ENCODE data around the gene HIC2.
"Not testable (repeated sequence)": the region's sequence is repeated elsewhere in the genome, so short reads cannot be mapped to it uniquely, and the experiment has no call there.

Gene HIC2

GRCh38 chr22:21455334-21456089, 38.3 kb downstream of the HIC2 start:
- no peak for DNase-seq (ENCODE audit: low read depth, low spot score)
- no peak overlapping the region for H3K4me3 ChIP-seq
- H3K9ac ChIP-seq (ENCODE audit: insufficient read length): no peak overlapping the region
- no peak overlapping the region for H3K27ac ChIP-seq
- no peak for TF ChIP-seq POLR2AphosphoS5 (IDR thresholded peaks at IDR 0.05; ENCODE audit: borderline replicate concordance, low read depth, low read length)
- no peak for TF ChIP-seq EZH2 (IDR thresholded peaks at IDR 0.05)
- TF ChIP-seq FOXP2 (optimal IDR thresholded peaks at IDR 0.05; ENCODE audit: control extremely low read depth, extremely low read length, insufficient read depth): no peak
- H3K9me3 ChIP-seq (ENCODE audit: low read depth, low read length): no peaks in the 10 kb centered on the region
- H3K36me3 ChIP-seq (ENCODE audit: insufficient read depth, low read length): no peaks in the 10 kb centered on the region

- H3K27ac ChIP-seq: no peak overlapping the region
- no peaks in the 10 kb centered on the region for H3K9me3 ChIP-seq (ENCODE audit: low read depth, low read length)
- no peak overlapping the region for H3K9ac ChIP-seq (ENCODE audit: insufficient read length)
- no peaks in the 10 kb centered on the region for H3K36me3 ChIP-seq (ENCODE audit: insufficient read depth, low read length)
- TF ChIP-seq FOXP2 (optimal IDR thresholded peaks at IDR 0.05; ENCODE audit: control extremely low read depth, extremely low read length, insufficient read depth) (no peak), EZH2 (IDR thresholded peaks at IDR 0.05) (no peak), POLR2AphosphoS5 (IDR thresholded peaks at IDR 0.05; ENCODE audit: borderline replicate concordance, low read depth, low read length) (no peak)
- DNase-seq (ENCODE audit: low read depth, low spot score): no peak
- H3K4me3 ChIP-seq: no peak overlapping the region
Observed at GRCh38 chr22:21457023-21457787, 40.0 kb downstream of the HIC2 start.

- not testable (repeated sequence) for H3K9ac ChIP-seq (ENCODE audit: insufficient read length); H3K9me3 ChIP-seq (ENCODE audit: low read depth, low read length); H3K27ac ChIP-seq; DNase-seq (ENCODE audit: low read depth, low spot score); H3K4me3 ChIP-seq; H3K36me3 ChIP-seq (ENCODE audit: insufficient read depth, low read length)
Observed at GRCh38 chr22:21462672-21463071, 45.5 kb downstream of the HIC2 start.

- not testable (repeated sequence) for DNase-seq (ENCODE audit: low read depth, low spot score); H3K9me3 ChIP-seq (ENCODE audit: low read depth, low read length); H3K27ac ChIP-seq; H3K36me3 ChIP-seq (ENCODE audit: insufficient read depth, low read length); H3K9ac ChIP-seq (ENCODE audit: insufficient read length)
- peak within 1 kb of the TSS; percentile 60; the same call in 1 of the 2 replicates for H3K4me3 ChIP-seq
Observed at GRCh38 chr22:21467337-21468193, 50.4 kb downstream of the HIC2 start, which contains the start of gene TMEM191C. TMEM191C (plus strand) TSS chr22:21467387; CDS start chr22:21467460, 73 bp downstream.

GRCh38 chr22:21468194-21469096, 51.3 kb downstream of the HIC2 start:
- peak overlapping the region; percentile 60; the same call in 1 of the 2 replicates for H3K4me3 ChIP-seq
- H3K9me3 ChIP-seq (ENCODE audit: low read depth, low read length); H3K9ac ChIP-seq (ENCODE audit: insufficient read length); H3K36me3 ChIP-seq (ENCODE audit: insufficient read depth, low read length); H3K27ac ChIP-seq: not testable (repeated sequence)
- peak; percentile 28 for DNase-seq (ENCODE audit: low read depth, low spot score)

- not testable (repeated sequence) for H3K27ac ChIP-seq; H3K4me3 ChIP-seq; H3K9me3 ChIP-seq (ENCODE audit: low read depth, low read length); H3K9ac ChIP-seq (ENCODE audit: insufficient read length); DNase-seq (ENCODE audit: low read depth, low spot score); H3K36me3 ChIP-seq (ENCODE audit: insufficient read depth, low read length)
Observed at GRCh38 chr22:21469097-21469994, 52.2 kb downstream of the HIC2 start.

- H3K9ac ChIP-seq (ENCODE audit: insufficient read length); H3K27ac ChIP-seq; H3K36me3 ChIP-seq (ENCODE audit: insufficient read depth, low read length); H3K4me3 ChIP-seq; H3K9me3 ChIP-seq (ENCODE audit: low read depth, low read length); DNase-seq (ENCODE audit: low read depth, low spot score): not testable (repeated sequence)
Observed at GRCh38 chr22:21472984-21473383, 55.8 kb downstream of the HIC2 start.

GRCh38 chr22:21473664-21474063, 56.5 kb downstream of the HIC2 start:
- H3K36me3 ChIP-seq (ENCODE audit: insufficient read depth, low read length); H3K4me3 ChIP-seq; DNase-seq (ENCODE audit: low read depth, low spot score); H3K9ac ChIP-seq (ENCODE audit: insufficient read length); H3K27ac ChIP-seq; H3K9me3 ChIP-seq (ENCODE audit: low read depth, low read length): not testable (repeated sequence)

GRCh38 chr22:21484039-21484438, 66.9 kb downstream of the HIC2 start:
- not testable (repeated sequence) for H3K9ac ChIP-seq (ENCODE audit: insufficient read length)

GRCh38 chr22:21487723-21488122, 70.6 kb downstream of the HIC2 start:
- not testable (repeated sequence) for H3K27ac ChIP-seq; DNase-seq (ENCODE audit: low read depth, low spot score); H3K4me3 ChIP-seq; H3K9ac ChIP-seq (ENCODE audit: insufficient read length); H3K9me3 ChIP-seq (ENCODE audit: low read depth, low read length); H3K36me3 ChIP-seq (ENCODE audit: insufficient read depth, low read length)

More at GRCh38 chr22:21484039-21484438, 66.9 kb downstream of the HIC2 start:
- H3K9me3 ChIP-seq (ENCODE audit: low read depth, low read length); DNase-seq (ENCODE audit: low read depth, low spot score); H3K27ac ChIP-seq; H3K4me3 ChIP-seq; H3K36me3 ChIP-seq (ENCODE audit: insufficient read depth, low read length): not testable (repeated sequence)

GRCh38 chr22:21489149-21489680, 72.0 kb downstream of the HIC2 start:
- H3K4me3 ChIP-seq; H3K9ac ChIP-seq (ENCODE audit: insufficient read length); H3K27ac ChIP-seq; DNase-seq (ENCODE audit: low read depth, low spot score); H3K9me3 ChIP-seq (ENCODE audit: low read depth, low read length); H3K36me3 ChIP-seq (ENCODE audit: insufficient read depth, low read length): not testable (repeated sequence)

Data from SK-N-MC (cell line).